ENCODE data around the gene NT5E.

Gene NT5E

GRCh38 chr6:85463621-85464259 is 13.9 kb downstream of the NT5E start:
- peaks cover 58% of the 10 kb centered on the region for H3K4me1 ChIP-seq (ENCODE audit: insufficient read depth, low read length, poor library complexity, severe bottlenecking)
- no peaks in the 10 kb centered on the region for H4K20me1 ChIP-seq (ENCODE audit: insufficient read depth, low read length, poor library complexity, severe bottlenecking)
- no peaks in the 10 kb centered on the region for H3K36me3 ChIP-seq (ENCODE audit: insufficient read depth, low read length)
- H2AFZ ChIP-seq (ENCODE audit: low read length), result no peak overlapping the region
- TF ChIP-seq EZH2phosphoT487 (IDR thresholded peaks at IDR 0.05; ENCODE audit: borderline replicate concordance), result no peak
- TF ChIP-seq CTCF (conservative IDR thresholded peaks at IDR 0.05; ENCODE audit: low read length), result no peak
- H3K4me3 ChIP-seq (ENCODE audit: low read length, poor library complexity, severe bottlenecking), result no peak overlapping the region
- H3K27me3 ChIP-seq (ENCODE audit: insufficient read depth, low read length, poor library complexity, severe bottlenecking), result no peaks in the 10 kb centered on the region
- no peak overlapping the region for H3K9ac ChIP-seq (ENCODE audit: low read depth, low read length, poor library complexity, severe bottlenecking)
- H3K79me2 ChIP-seq (ENCODE audit: insufficient read depth, low read length), result no peaks in the 10 kb centered on the region
- H3K4me2 ChIP-seq (ENCODE audit: low read depth, low read length, poor library complexity, severe bottlenecking), result no peak overlapping the region
- H3F3A ChIP-seq (ENCODE audit: low read depth), result peaks cover 4% of the 10 kb centered on the region; the same call in 1 of the 2 replicates
- H3K9me3 ChIP-seq (ENCODE audit: insufficient read depth, low read depth, low read length), result no peaks in the 10 kb centered on the region
- no peaks in the 10 kb centered on the region for H3K9me2 ChIP-seq (replicated peaks; ENCODE audit: low read depth, low read length)

- Histone ChIP-seq H3K27me3 (ENCODE audit: insufficient read depth, low read length, poor library complexity, severe bottlenecking) (no peaks in the 10 kb centered on the region), H3K79me2 (ENCODE audit: insufficient read depth, low read length) (no peaks in the 10 kb centered on the region), H3K9me3 (ENCODE audit: insufficient read depth, low read depth, low read length) (no peaks in the 10 kb centered on the region), H3K4me1 (ENCODE audit: insufficient read depth, low read length, poor library complexity, severe bottlenecking) (peaks cover 56% of the 10 kb centered on the region), H4K20me1 (ENCODE audit: insufficient read depth, low read length, poor library complexity, severe bottlenecking) (no peaks in the 10 kb centered on the region), H3K9me2 (replicated peaks; ENCODE audit: low read depth, low read length) (no peaks in the 10 kb centered on the region), H3K9ac (ENCODE audit: low read depth, low read length, poor library complexity, severe bottlenecking) (no peak overlapping the region), H3K4me2 (ENCODE audit: low read depth, low read length, poor library complexity, severe bottlenecking) (no peak overlapping the region), H3K36me3 (ENCODE audit: insufficient read depth, low read length) (no peaks in the 10 kb centered on the region), H3F3A (ENCODE audit: low read depth) (peaks cover 4% of the 10 kb centered on the region; the same call in 1 of the 2 replicates), H2AFZ (ENCODE audit: low read length) (no peak overlapping the region), H3K4me3 (ENCODE audit: low read length, poor library complexity, severe bottlenecking) (no peak overlapping the region)
- TF ChIP-seq EZH2phosphoT487 (IDR thresholded peaks at IDR 0.05; ENCODE audit: borderline replicate concordance) (no peak), CTCF (conservative IDR thresholded peaks at IDR 0.05; ENCODE audit: low read length) (no peak)
Measured at GRCh38 chr6:85464260-85464644, 14.4 kb downstream of the NT5E start.

- Histone ChIP-seq H3K4me3 (ENCODE audit: low read length, poor library complexity, severe bottlenecking) (no peak overlapping the region), H3K9ac (ENCODE audit: low read depth, low read length, poor library complexity, severe bottlenecking) (no peak overlapping the region), H3K9me3 (ENCODE audit: insufficient read depth, low read depth, low read length) (no peaks in the 10 kb centered on the region), H3K9me2 (replicated peaks; ENCODE audit: low read depth, low read length) (no peaks in the 10 kb centered on the region), H2AFZ (ENCODE audit: low read length) (peak overlapping the region; percentile 29; the same call in 1 of the 2 replicates), H4K20me1 (ENCODE audit: insufficient read depth, low read length, poor library complexity, severe bottlenecking) (no peaks in the 10 kb centered on the region), H3F3A (ENCODE audit: low read depth) (peaks cover 4% of the 10 kb centered on the region; the same call in 1 of the 2 replicates), H3K27me3 (ENCODE audit: insufficient read depth, low read length, poor library complexity, severe bottlenecking) (no peaks in the 10 kb centered on the region), H3K4me2 (ENCODE audit: low read depth, low read length, poor library complexity, severe bottlenecking) (no peak overlapping the region), H3K79me2 (ENCODE audit: insufficient read depth, low read length) (no peaks in the 10 kb centered on the region), H3K4me1 (ENCODE audit: insufficient read depth, low read length, poor library complexity, severe bottlenecking) (peaks cover 56% of the 10 kb centered on the region), H3K36me3 (ENCODE audit: insufficient read depth, low read length) (no peaks in the 10 kb centered on the region)
- no peak for TF ChIP-seq EZH2phosphoT487 (IDR thresholded peaks at IDR 0.05; ENCODE audit: borderline replicate concordance)
- no peak for TF ChIP-seq CTCF (conservative IDR thresholded peaks at IDR 0.05; ENCODE audit: low read length)
Measured at GRCh38 chr6:85464722-85465150, 14.9 kb downstream of the NT5E start.

Data from Loucy (cell line).